Mucosa of rectum (tissue), 2 donors: ENCODE data around the gene RABEPK.

Source experiments
- H3K27ac ChIP-seq, 2 donors: one replicate each; pipeline ENCODE4 v1.7.0; 2013; ENCODE audit warnings: inconsistent platforms in 2 of 2, low read depth in 2 of 2, low read length in 2 of 2
- H3K27me3 ChIP-seq, 2 donors: one replicate each; pipeline ENCODE4 v1.7.0; 2013; ENCODE audit warnings: low read length in 2 of 2; ENCODE audit not compliant: control insufficient read depth in 2 of 2, insufficient read depth in 2 of 2
- H3K36me3 ChIP-seq, 2 donors: one replicate each; pipeline ENCODE4 v1.7.0; 2013; ENCODE audit warnings: low read length in 2 of 2; ENCODE audit not compliant: control insufficient read depth in 2 of 2, insufficient read depth in 2 of 2
- H3K4me1 ChIP-seq, 2 donors: one replicate each; pipeline ENCODE4 v1.7.0; 2013; ENCODE audit warnings: low read length in 2 of 2, mild to moderate bottlenecking in 1 of 2; ENCODE audit not compliant: control insufficient read depth in 2 of 2, insufficient read depth in 2 of 2
- H3K4me3 ChIP-seq, 2 donors: one replicate each; pipeline ENCODE4 v1.7.0; 2013; ENCODE audit warnings: low read length in 2 of 2
- H3K9ac ChIP-seq, 2 donors: one replicate each; pipeline ENCODE4 v1.7.0; 2013; ENCODE audit warnings: low read length in 2 of 2, low read depth in 1 of 2, mild to moderate bottlenecking in 1 of 2
- H3K9me3 ChIP-seq, 2 donors: one replicate each; pipeline ENCODE4 v1.7.0; 2013; ENCODE audit warnings: low read length in 2 of 2; ENCODE audit not compliant: control insufficient read depth in 2 of 2
- donor health status: healthy.
- donor health status: Normal muscosa, but diverticular disease.

The RABEPK gene

GRCh38 chr9:125241863-125242739, 41.8 kb downstream of the RABEPK start:
- peak overlapping the region; percentile 88 to 91 for H3K4me3 ChIP-seq
- no peaks in the 10 kb centered on the region for H3K9me3 ChIP-seq
- H3K9ac ChIP-seq = peak overlapping the region; percentile 93 to 95
- no peaks in the 10 kb centered on the region for H3K27me3 ChIP-seq
- peaks cover 21 to 26% of the 10 kb centered on the region in 2 donors for H3K4me1 ChIP-seq
- peaks cover 18 to 24% of the 10 kb centered on the region in 2 donors for H3K36me3 ChIP-seq
- H3K27ac ChIP-seq = peak overlapping the region; percentile 86 to 94

GRCh38 chr9:125243792-125244260, 43.5 kb downstream of the RABEPK start:
- H3K4me3 ChIP-seq = no peak overlapping the region
- no peaks in the 10 kb centered on the region for H3K9me3 ChIP-seq
- H3K27me3 ChIP-seq = no peaks in the 10 kb centered on the region
- no peak overlapping the region for H3K9ac ChIP-seq
- H3K4me1 ChIP-seq = peaks cover 9 to 13% of the 10 kb centered on the region in 2 donors
- no peak overlapping the region for H3K27ac ChIP-seq
- peaks cover 6 to 7% of the 10 kb centered on the region in 2 donors for H3K36me3 ChIP-seq

- Histone ChIP-seq H3K4me3 (no peak overlapping the region), H3K27me3 (no peaks in the 10 kb centered on the region), H3K36me3 (no peaks in the 10 kb centered on the region), H3K9ac (no peak overlapping the region), H3K27ac (no peak overlapping the region), H3K4me1 (peaks cover 0 to 6% of the 10 kb centered on the region in 2 donors), H3K9me3 (no peaks in the 10 kb centered on the region)
Observed at GRCh38 chr9:125246261-125246667, 45.9 kb downstream of the RABEPK start.

- H3K27ac ChIP-seq = no peak overlapping the region
- no peaks in the 10 kb centered on the region for H3K36me3 ChIP-seq
- H3K4me1 ChIP-seq = no peaks in the 10 kb centered on the region
- H3K27me3 ChIP-seq = no peaks in the 10 kb centered on the region
- no peak overlapping the region for H3K9ac ChIP-seq
- H3K4me3 ChIP-seq = no peak overlapping the region
- H3K9me3 ChIP-seq = no peaks in the 10 kb centered on the region
Observed at GRCh38 chr9:125254231-125254630, 53.9 kb downstream of the RABEPK start.

- H3K9me3 ChIP-seq = no peaks in the 10 kb centered on the region
- H3K27ac ChIP-seq = no peak overlapping the region
- no peak overlapping the region for H3K4me3 ChIP-seq
- no peak overlapping the region for H3K9ac ChIP-seq
- H3K4me1 ChIP-seq = peaks cover 0 to 4% of the 10 kb centered on the region in 2 donors
- no peaks in the 10 kb centered on the region for H3K36me3 ChIP-seq
- no peaks in the 10 kb centered on the region for H3K27me3 ChIP-seq
Observed at GRCh38 chr9:125255781-125256391, 55.5 kb downstream of the RABEPK start.

GRCh38 chr9:125258160-125258785, 57.9 kb downstream of the RABEPK start:
- Histone ChIP-seq H3K9me3 (no peaks in the 10 kb centered on the region), H3K9ac (no peak overlapping the region), H3K27me3 (no peaks in the 10 kb centered on the region), H3K36me3 (no peaks in the 10 kb centered on the region), H3K4me3 (no peak overlapping the region), H3K4me1 (peaks cover 4 to 14% of the 10 kb centered on the region in 2 donors), H3K27ac (no peak overlapping the region)

GRCh38 chr9:125258832-125259534, 58.6 kb downstream of the RABEPK start:
- no peak overlapping the region for H3K9ac ChIP-seq
- H3K27me3 ChIP-seq = no peaks in the 10 kb centered on the region
- H3K9me3 ChIP-seq = no peaks in the 10 kb centered on the region
- H3K4me1 ChIP-seq = peaks cover 4 to 14% of the 10 kb centered on the region in 2 donors
- no peaks in the 10 kb centered on the region for H3K36me3 ChIP-seq
- no peak overlapping the region for H3K27ac ChIP-seq
- no peak overlapping the region for H3K4me3 ChIP-seq

- H3K9ac ChIP-seq = no peak overlapping the region
- H3K4me1 ChIP-seq = peaks cover 4 to 14% of the 10 kb centered on the region in 2 donors
- no peaks in the 10 kb centered on the region for H3K36me3 ChIP-seq
- H3K27ac ChIP-seq = peak overlapping the region in 1 of 2 donors; percentile 27
- no peaks in the 10 kb centered on the region for H3K9me3 ChIP-seq
- H3K4me3 ChIP-seq = no peak overlapping the region
- no peaks in the 10 kb centered on the region for H3K27me3 ChIP-seq
Observed at GRCh38 chr9:125260561-125260960, 60.2 kb downstream of the RABEPK start.

- no peaks in the 10 kb centered on the region for H3K9me3 ChIP-seq
- H3K27ac ChIP-seq = peak within 1 kb of the TSS; percentile 91 to 94
- H3K9ac ChIP-seq = peak within 1 kb of the TSS; percentile 84 to 90
- peaks cover 4 to 14% of the 10 kb centered on the region in 2 donors for H3K4me1 ChIP-seq
- H3K36me3 ChIP-seq = no peaks in the 10 kb centered on the region
- no peaks in the 10 kb centered on the region for H3K27me3 ChIP-seq
- peak within 1 kb of the TSS; percentile 84 to 96 for H3K4me3 ChIP-seq
Observed at GRCh38 chr9:125261501-125262293, 61.4 kb downstream of the RABEPK start, which contains the start of gene GAPVD1. Gene GAPVD1, plus strand, starts transcription at chr9:125261826. Its CDS starts 37,096 bp downstream, at chr9:125298922.
